K562 (cell line): ENCODE measurements around the gene GCG. TPM values are rescaled to one million over a fixed set of nuclear protein-coding genes. Genes with fewer than 3 reads are reported as not detected.

Source experiments
- ATAC-seq: fragments of 200-7000 bp; cut with Tn5 transposase; 3 replicates; pipeline ENCODE4 v1.9.1; 2020; ENCODE audit warnings: moderate library complexity
- BruUV-seq: library from RNA; stranded (reverse); fragments of 400-500 nt; replicated peaks from 2 replicates; lab custom pipeline; 2021; lab: Mats Ljungman, UMichigan
- CTCF ChIA-PET: fragments of 300-600 bp; formaldehyde crosslinking; extraction: SDS; loops from one replicate; lab custom pipeline; 2021; ENCODE audit warnings: low intra/inter-chr PET ratio; lab: Yijun Ruan, JAX
- POLR2A ChIA-PET: fragments of 300-600, 350-650 bp; sonication (Branson Sonifier 250); formaldehyde crosslinking; extraction: SDS; loops from one replicate; lab custom pipeline; 2021; ENCODE audit warnings: antibody characterized with exemption, inconsistent platforms; lab: Yijun Ruan, JAX
- DNase-seq, 4 experiments: peaks; one replicate each; pipeline versions ENCODE4 v3.0.0 to v3.0.0-alpha.2; 2011 to 2018; ENCODE audit warnings: low spot score in 3 of 4, mixed read lengths in 3 of 4; ENCODE audit errors: extremely low read depth in 1 of 4
- FAIRE-seq: peaks from 2 replicates; lab custom pipeline; 2011; peaks lifted over from hg19 to GRCh38; lab: Jason Lieb, UNC
- H2AFZ ChIP-seq: 2 replicates; pipeline ENCODE4 v1.6.0; 2011; ENCODE audit warnings: low read depth, low read length, control low read depth, inconsistent platforms
- H3K27ac ChIP-seq: fragments of 200-600 bp; 3 replicates; pipeline ENCODE4 v1.8.0; 2011; ENCODE audit warnings: low read depth, mild to moderate bottlenecking, control low read depth, inconsistent platforms, low read length, moderate library complexity, mixed read lengths; ENCODE audit errors: extremely low read depth
- H3K27me3 ChIP-seq, 2 experiments: fragments of 300-600 bp in 1 of 2; 2 replicates in 1 of 2; 3 replicates in 1 of 2; pipeline versions ENCODE4 v1.6.0 to v1.8.0; 2011; ENCODE audit warnings: inconsistent platforms in 2 of 2, low read length in 2 of 2, mild to moderate bottlenecking in 1 of 2, mixed read lengths in 1 of 2, moderate library complexity in 1 of 2; ENCODE audit not compliant: control insufficient read depth in 2 of 2, insufficient read depth in 2 of 2
- H3K36me3 ChIP-seq: fragments of 300-600 bp; 3 replicates; pipeline ENCODE4 v1.8.0; 2011; ENCODE audit warnings: mild to moderate bottlenecking, low read length, inconsistent platforms; ENCODE audit not compliant: control insufficient read depth, insufficient read depth
- H3K4me1 ChIP-seq, 2 experiments: fragments of 200-600 bp in 1 of 2; replicated peaks in 1 of 2; 2 replicates in 1 of 2; 3 replicates in 1 of 2; pipeline versions ENCODE4 v1.5.1 to v1.8.0; 2011; ENCODE audit warnings: inconsistent platforms in 2 of 2, low read length in 2 of 2, mild to moderate bottlenecking in 1 of 2, mixed read lengths in 1 of 2, moderate library complexity in 1 of 2; ENCODE audit not compliant: control insufficient read depth in 2 of 2, insufficient read depth in 2 of 2
- H3K4me2 ChIP-seq: 2 replicates; pipeline ENCODE4 v1.6.1; 2011; ENCODE audit warnings: low read length, control low read depth, inconsistent platforms, mixed read lengths; ENCODE audit not compliant: insufficient read depth
- H3K4me3 ChIP-seq: fragments of 200-600 bp; sonication (generic), shearing (Covaris generic); 2 replicates; pipeline ENCODE4 v1.5.1; 2016; ENCODE audit warnings: control low read depth, inconsistent platforms
- H3K79me2 ChIP-seq: fragments of 200-600 bp; 3 replicates; pipeline ENCODE4 v1.8.0; 2011; ENCODE audit warnings: low read length, inconsistent platforms; ENCODE audit not compliant: control insufficient read depth, insufficient read depth
- H3K9ac ChIP-seq, 2 experiments: 2 replicates each; pipeline versions ENCODE4 v1.6.0 to v1.6.1; 2011; ENCODE audit warnings: low read depth in 2 of 2, low read length in 2 of 2, control low read depth in 1 of 2, inconsistent platforms in 1 of 2, mild to moderate bottlenecking in 1 of 2, mixed read lengths in 1 of 2; ENCODE audit not compliant: insufficient read depth in 1 of 2
- H3K9me1 ChIP-seq: one replicate; pipeline ENCODE4 v1.6.0; 2011; ENCODE audit warnings: inconsistent platforms, mild to moderate bottlenecking, low read length, moderate library complexity; ENCODE audit not compliant: control insufficient read depth, insufficient read depth
- H3K9me3 ChIP-seq: replicated peaks from 2 replicates; pipeline ENCODE4 v1.5.1; 2011; ENCODE audit warnings: low read depth, low read length, inconsistent platforms; ENCODE audit not compliant: control insufficient read depth, insufficient read depth
- H4K20me1 ChIP-seq: replicated peaks from 2 replicates; pipeline ENCODE4 v1.6.1; 2011; ENCODE audit warnings: low read length, inconsistent platforms, mixed read lengths; ENCODE audit not compliant: control insufficient read depth, insufficient read depth
- CHD2 ChIP-seq: IDR thresholded peaks from 2 replicates; pipeline ENCODE4 v1.6.1; 2011; ENCODE audit warnings: low read depth, low read length
- KHSRP ChIP-seq: fragments of 450-650 bp; IDR thresholded peaks from 2 replicates; pipeline ENCODE4 v1.6.1; 2017
- NONO ChIP-seq, 2 experiments: fragments of 200-400 bp in 1 of 2; fragments of 450-650 bp in 1 of 2; formaldehyde crosslinking in 1 of 2; IDR thresholded peaks; 2 replicates each; pipeline ENCODE4 v1.6.1; 2017; ENCODE audit warnings: low read depth in 2 of 2, mild to moderate bottlenecking in 2 of 2, moderate library complexity in 2 of 2, low read length in 1 of 2
- TEAD2 ChIP-seq: fragments of 450-650 bp; IDR thresholded peaks from 2 replicates; pipeline ENCODE4 v1.6.1; 2016; ENCODE audit warnings: missing genetic modification characterization, control low read depth, missing compliant biosample characterization
- ZNF644 ChIP-seq: fragments of 200-800 bp; sonication (Bioruptor generic); IDR thresholded peaks from 2 replicates; pipeline ENCODE4 v1.6.1; 2016; ENCODE audit warnings: low read depth, missing genetic modification characterization, missing compliant biosample characterization
- WGBS: fragments of 100-300 bp; shearing (Covaris generic); methylation state at CpG from one replicate; pipeline ENCODE4 v1.1.6; 2016; ENCODE audit warnings: low coverage, mixed read lengths; ENCODE audit not compliant: insufficient coverage; ENCODE audit errors: missing lambda C conversion rate; 5-methylcytosine and 5-hydroxymethylcytosine counted together
- in situ Hi-C: fragments of 300-500 bp; cut with MboI; formaldehyde crosslinking; loops from 4 replicates; pipeline ENCODE4 v1.15.0; 2018; ENCODE audit warnings: inconsistent platforms, mixed read lengths
- intact Hi-C: fragments of 100-400 bp; cut with micrococcal nuclease; formaldehyde crosslinking; loops from 2 replicates; pipeline ENCODE4 v1.14.2; 2022
- polyA plus RNA-seq, 8 experiments: library from polyadenylated mRNA; depleted of rRNA in 4 of 8; stranded (reverse) in 5 of 8; unstranded in 3 of 8; fragments of >200 nt; fragmentation: Nextera tagmentation in 2 of 8; fragmentation: Illumina TruSeq in 1 of 8; extraction: Ambion mirVana in 2 of 8; extraction: Trizol in 1 of 8; gene quantifications; 2 replicates each; pipeline versions ENCODE4 v1.2.1 to v1.2.3, GENCODE V29; 2011 to 2014; ENCODE audit warnings: inconsistent platforms in 1 of 8, missing spikeins in 1 of 8
- total RNA-seq, 7 experiments: library from RNA; depleted of rRNA in 6 of 7; stranded (reverse); fragments of >200 nt in 6 of 7; fragmentation: Illumina TruSeq in 2 of 7; extraction: Trizol in 2 of 7; gene quantifications; 2 replicates each; pipeline versions ENCODE4 v1.2.1 to v1.2.3, GENCODE V29; 2011 to 2021; ENCODE audit warnings: low replicate concordance in 1 of 7
- TF ChIP-seq, protein P1 (sequence below): sonication (generic); formaldehyde crosslinking; IDR thresholded peaks from 2 replicates; pipeline ENCODE4 v1.8.0; 2023; ENCODE audit warnings: mild to moderate bottlenecking, missing genetic modification reagents
- TF ChIP-seq, protein P2 (sequence below): fragments of 450-650 bp; formaldehyde crosslinking; IDR thresholded peaks from 2 replicates; pipeline ENCODE4 v1.4.0; 2022; ENCODE audit warnings: missing genetic modification characterization
- TF ChIP-seq, protein P3 (sequence below): fragments of 450-650 bp; IDR thresholded peaks from 2 replicates; pipeline ENCODE4 v1.7.1; 2018; ENCODE audit warnings: mild to moderate bottlenecking, low read depth; ENCODE audit not compliant: partially characterized antibody
- TF ChIP-seq, protein P4 (sequence below): fragments of 250-450 bp; sonication (Bioruptor Pico); IDR thresholded peaks from 2 replicates; pipeline ENCODE4 v1.4.0; 2020; ENCODE audit warnings: mild to moderate bottlenecking, moderate library complexity
- TF ChIP-seq, protein P5 (sequence below): fragments of 250-450 bp; sonication (Bioruptor Pico); IDR thresholded peaks from 2 replicates; pipeline ENCODE4 v1.8.0; 2022; ENCODE audit warnings: moderate library complexity, mild to moderate bottlenecking, inconsistent platforms

GCG gene
- total and polyA plus RNA-seq, 9 of the 15 experiments (the other 6 are each of a cell fraction or from before 2014, with no cell fraction given), result not detected

DNA sequence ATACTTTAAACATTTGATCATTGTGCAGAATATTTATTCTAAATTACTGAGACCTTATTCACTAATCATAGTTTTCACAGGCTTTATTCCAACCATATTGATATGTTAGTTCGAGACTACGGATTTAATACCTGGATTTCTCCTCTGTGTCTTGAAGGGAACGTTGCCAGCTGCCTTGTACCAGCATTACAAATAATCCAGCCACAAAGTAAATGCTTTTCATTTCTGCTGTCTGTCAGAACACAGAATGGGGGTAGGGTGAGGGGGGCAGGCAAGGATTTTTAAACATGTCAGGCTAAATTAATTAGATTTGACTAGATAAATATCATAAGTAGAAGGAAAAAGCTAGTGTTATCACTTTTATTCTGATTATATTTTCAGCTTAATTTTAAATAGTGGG, 3.1 kb downstream of the GCG start:
- H3K4me3 ChIP-seq, result no peak overlapping the region
- H3K9me3 ChIP-seq, result no peaks in the 10 kb centered on the region; the same call in 1 of the 2 replicates
- H3K27ac ChIP-seq, result no peak overlapping the region
- no peak overlapping the region for H3K9ac ChIP-seq
- H3K79me2 ChIP-seq, result no peaks in the 10 kb centered on the region
- no peak for ATAC-seq
- WGBS, result 0% methylated on average over 3 of the region's 3 CpGs
- H3K36me3 ChIP-seq, result no peaks in the 10 kb centered on the region
- no peak for FAIRE-seq
- no peak for DNase-seq
- in situ Hi-C loops (loop anchor here (25.0 kb wide), 1 partner anchor 887 kb away; no protein-coding TSS in a partner anchor), intact Hi-C loops (no loop called here)
- H3K4me2 ChIP-seq, result no peak overlapping the region
- BruUV-seq, result no TSS peak
- H4K20me1 ChIP-seq, result no peaks in the 10 kb centered on the region
- CTCF ChIA-PET, result no interaction called here
- H2AFZ ChIP-seq, result no peak overlapping the region
- no peaks in the 10 kb centered on the region for H3K4me1 ChIP-seq
- H3K9me1 ChIP-seq, result no peaks in the 10 kb centered on the region
- POLR2A ChIA-PET, result no interaction called here
- no peaks in the 10 kb centered on the region for H3K27me3 ChIP-seq
- TF ChIP-seq ZNF644 (tag) (no peak), TEAD2 (tag) (no peak), CHD2 (no peak), KHSRP (no peak), NONO (IDR thresholded peaks at IDR 0.05; ENCODE audit: low read depth in 2 of 2, low read length in 1 of 2) (no peak)
- TF ChIP-seq, protein P1, sequence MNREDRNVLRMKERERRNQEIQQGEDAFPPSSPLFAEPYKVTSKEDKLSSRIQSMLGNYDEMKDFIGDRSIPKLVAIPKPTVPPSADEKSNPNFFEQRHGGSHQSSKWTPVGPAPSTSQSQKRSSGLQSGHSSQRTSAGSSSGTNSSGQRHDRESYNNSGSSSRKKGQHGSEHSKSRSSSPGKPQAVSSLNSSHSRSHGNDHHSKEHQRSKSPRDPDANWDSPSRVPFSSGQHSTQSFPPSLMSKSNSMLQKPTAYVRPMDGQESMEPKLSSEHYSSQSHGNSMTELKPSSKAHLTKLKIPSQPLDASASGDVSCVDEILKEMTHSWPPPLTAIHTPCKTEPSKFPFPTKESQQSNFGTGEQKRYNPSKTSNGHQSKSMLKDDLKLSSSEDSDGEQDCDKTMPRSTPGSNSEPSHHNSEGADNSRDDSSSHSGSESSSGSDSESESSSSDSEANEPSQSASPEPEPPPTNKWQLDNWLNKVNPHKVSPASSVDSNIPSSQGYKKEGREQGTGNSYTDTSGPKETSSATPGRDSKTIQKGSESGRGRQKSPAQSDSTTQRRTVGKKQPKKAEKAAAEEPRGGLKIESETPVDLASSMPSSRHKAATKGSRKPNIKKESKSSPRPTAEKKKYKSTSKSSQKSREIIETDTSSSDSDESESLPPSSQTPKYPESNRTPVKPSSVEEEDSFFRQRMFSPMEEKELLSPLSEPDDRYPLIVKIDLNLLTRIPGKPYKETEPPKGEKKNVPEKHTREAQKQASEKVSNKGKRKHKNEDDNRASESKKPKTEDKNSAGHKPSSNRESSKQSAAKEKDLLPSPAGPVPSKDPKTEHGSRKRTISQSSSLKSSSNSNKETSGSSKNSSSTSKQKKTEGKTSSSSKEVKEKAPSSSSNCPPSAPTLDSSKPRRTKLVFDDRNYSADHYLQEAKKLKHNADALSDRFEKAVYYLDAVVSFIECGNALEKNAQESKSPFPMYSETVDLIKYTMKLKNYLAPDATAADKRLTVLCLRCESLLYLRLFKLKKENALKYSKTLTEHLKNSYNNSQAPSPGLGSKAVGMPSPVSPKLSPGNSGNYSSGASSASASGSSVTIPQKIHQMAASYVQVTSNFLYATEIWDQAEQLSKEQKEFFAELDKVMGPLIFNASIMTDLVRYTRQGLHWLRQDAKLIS (CRISPR knock-in tag), result no peak
- TF ChIP-seq, protein P2, sequence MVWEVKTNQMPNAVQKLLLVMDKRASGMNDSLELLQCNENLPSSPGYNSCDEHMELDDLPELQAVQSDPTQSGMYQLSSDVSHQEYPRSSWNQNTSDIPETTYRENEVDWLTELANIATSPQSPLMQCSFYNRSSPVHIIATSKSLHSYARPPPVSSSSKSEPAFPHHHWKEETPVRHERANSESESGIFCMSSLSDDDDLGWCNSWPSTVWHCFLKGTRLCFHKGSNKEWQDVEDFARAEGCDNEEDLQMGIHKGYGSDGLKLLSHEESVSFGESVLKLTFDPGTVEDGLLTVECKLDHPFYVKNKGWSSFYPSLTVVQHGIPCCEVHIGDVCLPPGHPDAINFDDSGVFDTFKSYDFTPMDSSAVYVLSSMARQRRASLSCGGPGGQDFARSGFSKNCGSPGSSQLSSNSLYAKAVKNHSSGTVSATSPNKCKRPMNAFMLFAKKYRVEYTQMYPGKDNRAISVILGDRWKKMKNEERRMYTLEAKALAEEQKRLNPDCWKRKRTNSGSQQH (CRISPR knock-in tag), result no peak
- TF ChIP-seq, protein P3, sequence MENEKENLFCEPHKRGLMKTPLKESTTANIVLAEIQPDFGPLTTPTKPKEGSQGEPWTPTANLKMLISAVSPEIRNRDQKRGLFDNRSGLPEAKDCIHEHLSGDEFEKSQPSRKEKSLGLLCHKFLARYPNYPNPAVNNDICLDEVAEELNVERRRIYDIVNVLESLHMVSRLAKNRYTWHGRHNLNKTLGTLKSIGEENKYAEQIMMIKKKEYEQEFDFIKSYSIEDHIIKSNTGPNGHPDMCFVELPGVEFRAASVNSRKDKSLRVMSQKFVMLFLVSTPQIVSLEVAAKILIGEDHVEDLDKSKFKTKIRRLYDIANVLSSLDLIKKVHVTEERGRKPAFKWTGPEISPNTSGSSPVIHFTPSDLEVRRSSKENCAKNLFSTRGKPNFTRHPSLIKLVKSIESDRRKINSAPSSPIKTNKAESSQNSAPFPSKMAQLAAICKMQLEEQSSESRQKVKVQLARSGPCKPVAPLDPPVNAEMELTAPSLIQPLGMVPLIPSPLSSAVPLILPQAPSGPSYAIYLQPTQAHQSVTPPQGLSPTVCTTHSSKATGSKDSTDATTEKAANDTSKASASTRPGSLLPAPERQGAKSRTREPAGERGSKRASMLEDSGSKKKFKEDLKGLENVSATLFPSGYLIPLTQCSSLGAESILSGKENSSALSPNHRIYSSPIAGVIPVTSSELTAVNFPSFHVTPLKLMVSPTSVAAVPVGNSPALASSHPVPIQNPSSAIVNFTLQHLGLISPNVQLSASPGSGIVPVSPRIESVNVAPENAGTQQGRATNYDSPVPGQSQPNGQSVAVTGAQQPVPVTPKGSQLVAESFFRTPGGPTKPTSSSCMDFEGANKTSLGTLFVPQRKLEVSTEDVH, result no peak
- TF ChIP-seq, protein P4, sequence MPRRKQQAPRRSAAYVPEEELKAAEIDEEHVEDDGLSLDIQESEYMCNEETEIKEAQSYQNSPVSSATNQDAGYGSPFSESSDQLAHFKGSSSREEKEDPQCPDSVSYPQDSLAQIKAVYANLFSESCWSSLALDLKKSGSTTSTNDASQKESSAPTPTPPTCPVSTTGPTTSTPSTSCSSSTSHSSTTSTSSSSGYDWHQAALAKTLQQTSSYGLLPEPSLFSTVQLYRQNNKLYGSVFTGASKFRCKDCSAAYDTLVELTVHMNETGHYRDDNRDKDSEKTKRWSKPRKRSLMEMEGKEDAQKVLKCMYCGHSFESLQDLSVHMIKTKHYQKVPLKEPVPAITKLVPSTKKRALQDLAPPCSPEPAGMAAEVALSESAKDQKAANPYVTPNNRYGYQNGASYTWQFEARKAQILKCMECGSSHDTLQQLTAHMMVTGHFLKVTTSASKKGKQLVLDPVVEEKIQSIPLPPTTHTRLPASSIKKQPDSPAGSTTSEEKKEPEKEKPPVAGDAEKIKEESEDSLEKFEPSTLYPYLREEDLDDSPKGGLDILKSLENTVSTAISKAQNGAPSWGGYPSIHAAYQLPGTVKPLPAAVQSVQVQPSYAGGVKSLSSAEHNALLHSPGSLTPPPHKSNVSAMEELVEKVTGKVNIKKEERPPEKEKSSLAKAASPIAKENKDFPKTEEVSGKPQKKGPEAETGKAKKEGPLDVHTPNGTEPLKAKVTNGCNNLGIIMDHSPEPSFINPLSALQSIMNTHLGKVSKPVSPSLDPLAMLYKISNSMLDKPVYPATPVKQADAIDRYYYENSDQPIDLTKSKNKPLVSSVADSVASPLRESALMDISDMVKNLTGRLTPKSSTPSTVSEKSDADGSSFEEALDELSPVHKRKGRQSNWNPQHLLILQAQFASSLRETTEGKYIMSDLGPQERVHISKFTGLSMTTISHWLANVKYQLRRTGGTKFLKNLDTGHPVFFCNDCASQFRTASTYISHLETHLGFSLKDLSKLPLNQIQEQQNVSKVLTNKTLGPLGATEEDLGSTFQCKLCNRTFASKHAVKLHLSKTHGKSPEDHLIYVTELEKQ (CRISPR knock-in tag), result no peak
- TF ChIP-seq, protein P5, sequence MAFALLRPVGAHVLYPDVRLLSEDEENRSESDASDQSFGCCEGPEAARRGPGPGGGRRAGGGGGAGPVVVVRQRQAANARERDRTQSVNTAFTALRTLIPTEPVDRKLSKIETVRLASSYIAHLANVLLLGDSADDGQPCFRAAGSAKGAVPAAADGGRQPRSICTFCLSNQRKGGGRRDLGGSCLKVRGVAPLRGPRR, result no peak
